ENCODE measurements around the gene DEPP1.
A peak's percentile ranks its signal among the peaks of the same experiment; 100 is the strongest.

Gene DEPP1

DNA sequence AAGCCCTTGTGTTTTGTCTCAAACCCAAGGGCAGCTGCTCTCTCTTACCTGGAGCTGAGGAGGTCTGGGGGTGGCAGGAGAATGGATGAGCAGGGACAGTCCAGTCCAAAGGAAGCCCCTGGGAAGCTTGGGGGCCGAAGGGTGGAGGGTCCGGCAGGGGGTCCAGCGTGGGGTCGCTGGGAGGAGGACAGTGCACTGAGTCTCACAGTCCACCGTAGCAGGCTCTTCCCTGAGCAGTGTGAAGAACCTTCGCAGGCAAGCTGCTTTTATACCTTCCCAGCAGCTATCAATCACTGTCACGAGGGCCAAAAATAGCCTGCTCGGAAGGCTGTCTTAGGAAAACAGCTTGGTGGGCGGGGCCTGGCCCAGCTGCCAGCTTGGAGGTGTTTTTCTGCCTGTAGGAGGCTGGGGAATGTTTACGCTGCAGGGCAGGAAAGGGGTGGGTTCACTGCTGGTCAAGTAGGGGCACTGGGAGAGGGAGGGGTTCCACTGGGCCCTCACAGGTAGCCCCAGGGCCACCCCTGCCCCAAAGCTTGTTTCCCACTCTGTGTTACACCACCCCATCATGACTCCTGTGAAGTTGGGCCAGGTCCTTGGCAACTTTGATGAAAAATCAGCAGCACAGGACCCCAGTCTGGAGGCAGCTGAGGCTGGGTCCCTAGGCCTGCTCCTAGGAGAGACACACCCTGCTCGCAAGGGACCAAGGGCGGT is at the start of gene DEPP1 (continued):
- TF ChIP-seq TSHZ1 (tag by site-specific recombination; IDR thresholded peaks at IDR 0.05; ENCODE audit: borderline replicate concordance) (peak; percentile 69; the same call in 1 of the 2 replicates), ZNF510 (tag by site-specific recombination; IDR thresholded peaks at IDR 0.05; ENCODE audit: insufficient replicate concordance) (no peak), ZNF473 (tag by site-specific recombination; IDR thresholded peaks at IDR 0.05) (no peak), ZNF211 (tag by site-specific recombination; IDR thresholded peaks at IDR 0.05; ENCODE audit: low read depth) (no peak), ZNF324 (tag by site-specific recombination; IDR thresholded peaks at IDR 0.05) (no peak), ELK4 (IDR thresholded peaks at IDR 0.05; ENCODE audit: borderline replicate concordance, low read depth, low read length) (0 out of 2 replicates have a peak, but pooled peaks have one; percentile 48), ZNF791 (tag by site-specific recombination; IDR thresholded peaks at IDR 0.05) (no peak), ZNF560 (tag by site-specific recombination; IDR thresholded peaks at IDR 0.05; ENCODE audit: borderline replicate concordance) (no peak), ZNF645 (tag by site-specific recombination; IDR thresholded peaks at IDR 0.05) (no peak), YY2 (tag by site-specific recombination; IDR thresholded peaks at IDR 0.05) (no peak), REST (tag by site-specific recombination; IDR thresholded peaks at IDR 0.05) (no peak), ZNF10 (tag by site-specific recombination; IDR thresholded peaks at IDR 0.05) (no peak), KLF7 (tag by site-specific recombination; IDR thresholded peaks at IDR 0.05; ENCODE audit: borderline replicate concordance) (no peak), ZNF239 (tag by site-specific recombination; IDR thresholded peaks at IDR 0.05) (no peak), EGR2 (tag by site-specific recombination; IDR thresholded peaks at IDR 0.05; ENCODE audit: low read depth) (peak; percentile 70; the same call in 1 of the 2 replicates), ZNF488 (tag by site-specific recombination; IDR thresholded peaks at IDR 0.05) (no peak), MYNN (tag by site-specific recombination; IDR thresholded peaks at IDR 0.05; ENCODE audit: borderline replicate concordance) (no peak), ZNF37A (tag by site-specific recombination; IDR thresholded peaks at IDR 0.05) (no peak)
- TF ChIP-seq, protein P1, sequence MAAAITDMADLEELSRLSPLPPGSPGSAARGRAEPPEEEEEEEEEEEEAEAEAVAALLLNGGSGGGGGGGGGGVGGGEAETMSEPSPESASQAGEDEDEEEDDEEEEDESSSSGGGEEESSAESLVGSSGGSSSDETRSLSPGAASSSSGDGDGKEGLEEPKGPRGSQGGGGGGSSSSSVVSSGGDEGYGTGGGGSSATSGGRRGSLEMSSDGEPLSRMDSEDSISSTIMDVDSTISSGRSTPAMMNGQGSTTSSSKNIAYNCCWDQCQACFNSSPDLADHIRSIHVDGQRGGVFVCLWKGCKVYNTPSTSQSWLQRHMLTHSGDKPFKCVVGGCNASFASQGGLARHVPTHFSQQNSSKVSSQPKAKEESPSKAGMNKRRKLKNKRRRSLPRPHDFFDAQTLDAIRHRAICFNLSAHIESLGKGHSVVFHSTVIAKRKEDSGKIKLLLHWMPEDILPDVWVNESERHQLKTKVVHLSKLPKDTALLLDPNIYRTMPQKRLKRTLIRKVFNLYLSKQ (tag by site-specific recombination; IDR thresholded peaks at IDR 0.05; ENCODE audit: borderline replicate concordance) = no peak
- TF ChIP-seq, protein P2, sequence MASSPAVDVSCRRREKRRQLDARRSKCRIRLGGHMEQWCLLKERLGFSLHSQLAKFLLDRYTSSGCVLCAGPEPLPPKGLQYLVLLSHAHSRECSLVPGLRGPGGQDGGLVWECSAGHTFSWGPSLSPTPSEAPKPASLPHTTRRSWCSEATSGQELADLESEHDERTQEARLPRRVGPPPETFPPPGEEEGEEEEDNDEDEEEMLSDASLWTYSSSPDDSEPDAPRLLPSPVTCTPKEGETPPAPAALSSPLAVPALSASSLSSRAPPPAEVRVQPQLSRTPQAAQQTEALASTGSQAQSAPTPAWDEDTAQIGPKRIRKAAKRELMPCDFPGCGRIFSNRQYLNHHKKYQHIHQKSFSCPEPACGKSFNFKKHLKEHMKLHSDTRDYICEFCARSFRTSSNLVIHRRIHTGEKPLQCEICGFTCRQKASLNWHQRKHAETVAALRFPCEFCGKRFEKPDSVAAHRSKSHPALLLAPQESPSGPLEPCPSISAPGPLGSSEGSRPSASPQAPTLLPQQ (tag by site-specific recombination; IDR thresholded peaks at IDR 0.05) = no peak
- TF ChIP-seq, protein P3, sequence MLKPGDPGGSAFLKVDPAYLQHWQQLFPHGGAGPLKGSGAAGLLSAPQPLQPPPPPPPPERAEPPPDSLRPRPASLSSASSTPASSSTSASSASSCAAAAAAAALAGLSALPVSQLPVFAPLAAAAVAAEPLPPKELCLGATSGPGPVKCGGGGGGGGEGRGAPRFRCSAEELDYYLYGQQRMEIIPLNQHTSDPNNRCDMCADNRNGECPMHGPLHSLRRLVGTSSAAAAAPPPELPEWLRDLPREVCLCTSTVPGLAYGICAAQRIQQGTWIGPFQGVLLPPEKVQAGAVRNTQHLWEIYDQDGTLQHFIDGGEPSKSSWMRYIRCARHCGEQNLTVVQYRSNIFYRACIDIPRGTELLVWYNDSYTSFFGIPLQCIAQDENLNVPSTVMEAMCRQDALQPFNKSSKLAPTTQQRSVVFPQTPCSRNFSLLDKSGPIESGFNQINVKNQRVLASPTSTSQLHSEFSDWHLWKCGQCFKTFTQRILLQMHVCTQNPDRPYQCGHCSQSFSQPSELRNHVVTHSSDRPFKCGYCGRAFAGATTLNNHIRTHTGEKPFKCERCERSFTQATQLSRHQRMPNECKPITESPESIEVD (tag by site-specific recombination; IDR thresholded peaks at IDR 0.05) = peak; percentile 89
